IPS-18c (cell line): Measurements from ENCODE around the gene IMMP2L.
"Not testable (repeated sequence)": the region's sequence is repeated elsewhere in the genome, so short reads cannot be mapped to it uniquely, and the experiment has no call there.

Experiments
- H3K4me3 ChIP-seq: 2 replicates; pipeline ENCODE4 v1.7.0; 2013; ENCODE audit warnings: low read depth, mild to moderate bottlenecking, low read length, moderate library complexity; ENCODE audit not compliant: insufficient read depth
- H3K9me3 ChIP-seq: one replicate; pipeline ENCODE4 v1.6.1; 2013; ENCODE audit warnings: mild to moderate bottlenecking, low read length, moderate library complexity; ENCODE audit not compliant: control insufficient read depth, insufficient read depth

The IMMP2L gene

DNA sequence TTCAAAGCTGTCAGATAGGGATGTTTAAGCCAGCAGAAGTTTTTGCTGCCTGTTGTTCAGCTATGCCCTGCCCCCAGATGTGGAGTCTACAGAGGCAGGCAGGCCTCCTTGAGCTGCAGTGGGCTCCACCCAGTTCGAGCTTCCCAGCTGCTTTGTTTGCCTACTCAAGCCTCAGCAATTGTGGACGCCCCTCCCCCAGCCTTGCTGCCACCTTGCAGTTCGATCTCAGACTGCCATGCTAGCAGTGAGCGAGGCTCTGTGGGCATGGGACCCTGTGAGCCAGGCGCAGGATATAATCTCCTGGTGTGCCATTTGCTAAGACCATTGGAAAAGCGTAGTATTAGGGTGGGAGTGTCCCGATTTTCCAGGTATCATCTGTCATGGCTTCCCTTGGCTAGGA, 901.7 kb downstream of the IMMP2L start:
- H3K9me3 ChIP-seq = peaks cover 12% of the 10 kb centered on the region
- not testable (repeated sequence) for H3K4me3 ChIP-seq

- no peak overlapping the region for H3K4me3 ChIP-seq
- no peaks in the 10 kb centered on the region for H3K9me3 ChIP-seq
Observed at GRCh38 chr7:110650328-110650727, 912.0 kb downstream of the IMMP2L start.

GRCh38 chr7:110647266-110647665, 915.0 kb downstream of the IMMP2L start:
- H3K4me3 ChIP-seq = no peak overlapping the region

DNA sequence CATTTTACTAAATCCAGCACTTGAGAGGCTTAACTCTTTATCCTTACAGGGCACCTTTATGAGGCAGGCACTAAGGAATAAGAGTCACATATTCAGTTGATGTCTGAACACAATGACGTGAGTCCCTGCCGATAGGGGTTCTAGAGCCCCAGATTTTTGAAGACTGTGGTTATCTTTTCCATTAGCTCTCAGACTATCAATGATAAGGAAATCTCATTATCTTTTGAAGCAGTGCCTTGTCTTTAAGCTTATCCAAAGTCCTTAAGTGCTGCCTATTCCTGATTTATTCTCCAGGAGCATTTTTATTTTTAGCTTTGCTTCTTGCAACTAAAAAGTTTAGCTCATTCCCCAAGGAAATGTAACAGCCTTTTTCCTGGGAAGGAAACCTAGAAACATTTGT, 915.5 kb downstream of the IMMP2L start:
- Histone ChIP-seq H3K4me3 (no peak overlapping the region), H3K9me3 (no peaks in the 10 kb centered on the region)

More at GRCh38 chr7:110647266-110647665, 915.0 kb downstream of the IMMP2L start:
- H3K9me3 ChIP-seq = no peaks in the 10 kb centered on the region

GRCh38 chr7:110645616-110646015, 916.7 kb downstream of the IMMP2L start:
- H3K4me3 ChIP-seq = no peak overlapping the region
- no peaks in the 10 kb centered on the region for H3K9me3 ChIP-seq

DNA sequence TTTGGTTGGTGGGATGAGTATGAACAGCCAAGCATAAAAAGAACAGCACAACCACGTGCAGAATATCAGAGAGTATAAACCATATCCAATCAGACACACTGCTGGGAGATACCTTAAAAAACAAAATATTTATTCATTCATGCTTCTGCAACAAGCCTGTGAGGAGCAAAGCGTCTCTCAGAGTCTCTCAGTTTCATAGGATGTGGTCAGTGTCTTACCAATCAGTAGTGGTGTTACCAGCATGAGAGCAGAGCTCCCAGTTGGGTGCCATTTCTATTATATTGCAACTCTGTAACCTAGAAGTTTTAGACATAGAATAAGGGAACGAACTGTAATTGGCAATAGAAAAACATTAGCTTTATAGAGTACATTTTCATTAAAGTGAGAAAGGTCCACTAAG, 917.2 kb downstream of the IMMP2L start:
- no peak overlapping the region for H3K4me3 ChIP-seq
- no peaks in the 10 kb centered on the region for H3K9me3 ChIP-seq

GRCh38 chr7:110637252-110637651, 925.0 kb downstream of the IMMP2L start:
- no peak overlapping the region for H3K4me3 ChIP-seq

DNA sequence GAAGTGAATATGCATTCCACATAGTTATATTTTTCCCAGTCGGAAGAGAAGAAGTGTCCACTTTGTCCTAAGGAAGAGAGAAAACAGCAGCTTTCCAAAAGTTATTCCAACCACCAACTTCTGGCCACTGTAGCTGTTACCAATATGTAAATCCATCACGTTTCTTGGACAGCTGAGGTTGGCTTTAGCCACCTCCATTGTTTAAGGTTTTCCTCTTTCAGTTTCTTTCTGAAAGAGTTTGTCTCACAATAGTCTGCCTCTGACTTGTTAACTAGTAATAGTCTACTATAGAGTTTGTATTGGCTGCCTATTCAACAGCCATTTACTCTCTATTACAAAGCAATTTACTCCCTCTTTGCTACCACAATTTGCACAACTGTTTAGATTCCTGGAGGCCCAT, 929.0 kb downstream of the IMMP2L start:
- H3K9me3 ChIP-seq = no peaks in the 10 kb centered on the region
- no peak overlapping the region for H3K4me3 ChIP-seq

More at GRCh38 chr7:110637252-110637651, 925.0 kb downstream of the IMMP2L start:
- H3K9me3 ChIP-seq = no peaks in the 10 kb centered on the region

GRCh38 chr7:110626414-110626813, 935.9 kb downstream of the IMMP2L start:
- no peaks in the 10 kb centered on the region for H3K9me3 ChIP-seq

DNA sequence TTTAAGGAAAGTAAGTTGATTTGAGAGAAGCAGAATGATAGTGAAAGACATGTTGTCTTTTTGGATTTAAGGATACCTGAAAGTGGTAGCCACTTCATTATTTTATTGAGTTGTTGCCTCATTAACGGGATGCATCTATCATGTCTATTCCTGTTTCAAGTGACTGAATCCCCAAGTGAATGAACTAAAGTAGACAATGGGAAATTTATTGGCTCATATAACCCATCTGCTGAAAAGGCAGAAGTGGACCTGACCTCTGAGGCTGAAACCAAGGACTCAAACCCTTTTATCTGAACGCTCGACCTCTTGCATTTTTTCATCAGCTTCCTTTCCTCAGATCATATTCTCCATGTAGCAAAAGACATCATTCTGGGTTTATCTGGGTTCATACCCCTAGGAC, 937.0 kb downstream of the IMMP2L start:
- no peaks in the 10 kb centered on the region for H3K9me3 ChIP-seq
- H3K4me3 ChIP-seq = no peak overlapping the region

More at GRCh38 chr7:110626414-110626813, 935.9 kb downstream of the IMMP2L start:
- H3K4me3 ChIP-seq = no peak overlapping the region

- H3K4me3 ChIP-seq = no peak overlapping the region
- no peaks in the 10 kb centered on the region for H3K9me3 ChIP-seq
Observed at GRCh38 chr7:110623436-110623835, 938.9 kb downstream of the IMMP2L start.

DNA sequence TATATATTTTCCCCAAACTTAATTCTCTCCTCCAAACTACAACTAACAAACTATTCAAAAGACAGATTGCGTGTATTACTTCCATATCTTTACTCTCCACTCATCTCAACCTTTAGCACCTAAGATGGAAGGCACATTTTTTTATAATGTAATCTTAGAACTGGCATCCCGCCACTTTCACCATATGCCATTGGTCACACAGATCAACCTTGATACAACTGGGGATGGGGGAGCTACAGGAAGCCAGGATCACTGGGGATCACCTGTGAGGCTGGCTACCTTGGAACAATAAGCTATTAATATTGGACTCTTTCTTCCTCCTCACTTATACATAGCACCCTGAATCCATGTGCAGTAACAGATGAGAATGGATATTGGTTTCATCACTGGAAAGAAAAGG, 941.0 kb downstream of the IMMP2L start:
- Histone ChIP-seq H3K4me3 (no peak overlapping the region), H3K9me3 (no peaks in the 10 kb centered on the region)

GRCh38 chr7:110620110-110620735, 942.1 kb downstream of the IMMP2L start:
- no peak overlapping the region for H3K4me3 ChIP-seq
- no peaks in the 10 kb centered on the region for H3K9me3 ChIP-seq
